CD14-positive monocyte (primary cell): Measurements from ENCODE around the gene CTNNB1. TPM values are rescaled to one million over a fixed set of nuclear protein-coding genes. Genes with fewer than 3 reads are reported as not detected.

ENCODE experiments used
- DNase-seq, 3 donors: peaks; one replicate each; pipeline ENCODE4 v3.0.0-alpha.2; 2011 to 2022
- H2AFZ ChIP-seq: 2 replicates; pipeline ENCODE4 v1.6.0; 2012; ENCODE audit warnings: mild to moderate bottlenecking, low read depth, low read length, inconsistent platforms; ENCODE audit not compliant: insufficient read depth, poor library complexity, severe bottlenecking
- H3K27ac ChIP-seq, 2 donors: 1 replicate in 1 of 2; 2 replicates in 1 of 2; pipeline ENCODE4 v1.5.1; 2012 to 2013; ENCODE audit warnings: low read length in 2 of 2, control low read depth in 1 of 2, inconsistent platforms in 1 of 2, low read depth in 1 of 2, mild to moderate bottlenecking in 1 of 2
- H3K27me3 ChIP-seq, 2 donors: one replicate each; pipeline versions ENCODE4 v1.6.0 to v1.6.1; 2011 to 2013; ENCODE audit warnings: low read length in 2 of 2; ENCODE audit not compliant: control insufficient read depth in 2 of 2, insufficient read depth in 2 of 2
- H3K36me3 ChIP-seq, 2 donors: replicated peaks in 1 of 2; 1 replicate in 1 of 2; 2 replicates in 1 of 2; pipeline versions ENCODE4 v1.5.1 to v1.6.1; 2012 to 2013; ENCODE audit warnings: low read length in 2 of 2, control low read depth in 1 of 2, inconsistent platforms in 1 of 2, mild to moderate bottlenecking in 1 of 2; ENCODE audit not compliant: insufficient read depth in 2 of 2, control insufficient read depth in 1 of 2
- H3K4me1 ChIP-seq, 2 donors: 1 replicate in 1 of 2; 2 replicates in 1 of 2; pipeline versions ENCODE4 v1.5.1 to v1.6.1; 2012 to 2013; ENCODE audit warnings: low read length in 2 of 2, control low read depth in 1 of 2, inconsistent platforms in 1 of 2, mild to moderate bottlenecking in 1 of 2, moderate library complexity in 1 of 2; ENCODE audit not compliant: insufficient read depth in 2 of 2, control insufficient read depth in 1 of 2
- H3K4me2 ChIP-seq: replicated peaks from 2 replicates; pipeline ENCODE3; 2012; ENCODE audit warnings: low read length, moderate library complexity, mild to moderate bottlenecking; ENCODE audit not compliant: poor library complexity, severe bottlenecking; ENCODE audit errors: extremely low read depth
- H3K4me3 ChIP-seq, 3 experiments: fragments of 200-600 bp in 1 of 3; sonication (generic) in 1 of 3; replicated peaks in 1 of 3; 1 replicate in 2 of 3; 2 replicates in 1 of 3; pipeline ENCODE4 v1.5.1; 2011 to 2013; ENCODE audit warnings: low read length in 3 of 3, mild to moderate bottlenecking in 3 of 3, control low read depth in 2 of 3, low read depth in 2 of 3, inconsistent platforms in 1 of 3, moderate library complexity in 1 of 3
- H3K79me2 ChIP-seq: 2 replicates; pipeline ENCODE4 v1.6.0; 2012; ENCODE audit warnings: mild to moderate bottlenecking, control low read depth, inconsistent platforms, low read length, moderate library complexity; ENCODE audit not compliant: insufficient read depth
- H3K9ac ChIP-seq: 2 replicates; pipeline ENCODE4 v1.6.0; 2017; ENCODE audit warnings: low read length, mild to moderate bottlenecking; ENCODE audit not compliant: insufficient read depth, poor library complexity, severe bottlenecking
- H3K9me3 ChIP-seq, 2 donors: replicated peaks in 1 of 2; 1 replicate in 1 of 2; 2 replicates in 1 of 2; pipeline versions ENCODE4 v1.5.1 to v1.6.1; 2012 to 2013; ENCODE audit warnings: low read length in 2 of 2, control low read depth in 1 of 2; ENCODE audit not compliant: control insufficient read depth in 1 of 2, insufficient read depth in 1 of 2
- H4K20me1 ChIP-seq: 2 replicates; pipeline ENCODE4 v1.6.0; 2012; ENCODE audit warnings: mild to moderate bottlenecking, low read length, control low read depth, moderate library complexity; ENCODE audit not compliant: insufficient read depth
- H3K27ac Mint-ChIP-seq, 7 donors: one replicate each; pipeline ENCODE4 v1.8.0; 2020; ENCODE audit warnings: mild to moderate bottlenecking in 7 of 7, mixed read lengths in 7 of 7, moderate library complexity in 6 of 7, inconsistent platforms in 2 of 7
- H3K27me3 Mint-ChIP-seq, 3 donors: one replicate each; pipeline ENCODE4 v1.8.0; 2021 to 2022; ENCODE audit warnings: low read depth in 3 of 3, mild to moderate bottlenecking in 3 of 3, mixed read lengths in 3 of 3, moderate library complexity in 3 of 3, inconsistent platforms in 1 of 3
- H3K36me3 Mint-ChIP-seq, 2 donors: one replicate each; pipeline ENCODE4 v1.8.0; 2020; ENCODE audit warnings: mixed read lengths in 2 of 2, inconsistent platforms in 1 of 2, mild to moderate bottlenecking in 1 of 2
- H3K4me1 Mint-ChIP-seq: one replicate; pipeline ENCODE4 v1.8.0; 2020; ENCODE audit warnings: mild to moderate bottlenecking, mixed read lengths
- H3K4me3 Mint-ChIP-seq, 2 donors: one replicate each; pipeline ENCODE4 v1.8.0; 2020; ENCODE audit warnings: mild to moderate bottlenecking in 2 of 2, mixed read lengths in 2 of 2, moderate library complexity in 1 of 2
- H3K9me3 Mint-ChIP-seq, 7 donors: one replicate each; pipeline ENCODE4 v1.8.0; 2020 to 2022; ENCODE audit warnings: mixed read lengths in 7 of 7, mild to moderate bottlenecking in 6 of 7, moderate library complexity in 6 of 7, inconsistent platforms in 2 of 7
- CTCF ChIP-seq: fragments of 200-600 bp; IDR thresholded peaks from one replicate; pipeline ENCODE4 v1.8.0; 2022; ENCODE audit warnings: antibody characterized with exemption, mild to moderate bottlenecking
- WGBS: methylation state at CpG from one replicate; pipeline ENCODE4 v1.1.5; 2013; ENCODE audit warnings: missing lambda C conversion rate; ENCODE audit not compliant: insufficient coverage; 5-methylcytosine and 5-hydroxymethylcytosine counted together
- intact Hi-C, 2 donors: fragments of 100-400 bp; cut with micrococcal nuclease; formaldehyde crosslinking; loops; one replicate each; pipeline versions ENCODE4 v1.15.0 to v1.15.1; 2023
- polyA plus RNA-seq, 3 donors: library from polyadenylated mRNA; depleted of rRNA in 1 of 3; unstranded in 2 of 3; stranded (reverse) in 1 of 3; fragments of 300-500 nt in 2 of 3; fragments of >200 nt in 1 of 3; fragmentation: Illumina TruSeq in 2 of 3; gene quantifications; 1 replicate in 2 of 3; 2 replicates in 1 of 3; pipeline ENCODE4 v1.2.3, GENCODE V29; 2012 to 2021

CTNNB1 gene
- polyA plus RNA-seq, 3 donors: 51.2 to 240 (median 54.3) TPM

DNA sequence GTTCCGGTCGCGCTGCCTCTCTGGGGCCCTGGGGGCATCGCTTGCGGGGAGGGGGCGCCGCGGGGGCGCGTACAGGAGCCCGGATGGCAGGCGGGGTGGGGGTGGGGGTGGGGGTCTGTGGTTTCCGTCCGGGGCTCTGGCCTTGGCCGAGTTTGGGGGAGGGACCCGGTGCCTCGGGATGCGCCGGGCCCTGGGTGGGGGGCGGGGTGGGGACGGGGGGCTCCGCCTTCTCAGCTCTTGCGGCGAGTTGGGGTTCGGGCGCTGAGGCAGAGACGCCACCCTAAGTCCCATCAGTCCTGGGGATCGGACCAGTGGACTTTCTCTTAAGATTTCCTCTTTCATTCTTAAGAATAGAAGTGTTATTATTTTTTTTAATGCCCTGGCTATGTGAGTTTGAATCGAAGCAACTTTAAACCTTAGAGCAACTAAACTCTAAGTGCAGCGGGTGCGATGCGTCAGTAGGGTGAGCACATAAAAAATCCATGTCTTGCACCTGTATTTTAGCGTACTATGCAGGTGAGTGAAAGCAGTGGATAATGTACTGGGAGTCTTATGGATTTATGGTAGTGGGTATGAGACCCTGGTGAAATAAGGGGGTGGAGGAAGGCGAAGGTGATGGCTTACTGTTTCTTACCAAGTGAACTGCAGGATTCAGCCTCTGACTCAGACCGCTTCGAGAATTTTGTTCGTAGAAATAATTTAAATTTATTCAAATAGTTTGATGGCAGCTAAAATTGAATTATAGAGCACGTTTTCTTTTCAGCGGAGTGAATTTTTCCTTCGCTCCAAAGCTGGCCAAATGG is 762 bp downstream of the CTNNB1 start:
- Histone ChIP-seq H3K4me1 (peaks cover 15 to 45% of the 10 kb centered on the region in 2 donors), H3K4me3 (peak overlapping the region; percentile 78 to 89 (median 89)), H2AFZ (no peak overlapping the region), H3K9ac (peak overlapping the region; percentile 98), H4K20me1 (peaks cover 51% of the 10 kb centered on the region), H3K36me3 (no peaks in the 10 kb centered on the region), H3K9me3 (no peaks in the 10 kb centered on the region), H3K27ac (peak overlapping the region; percentile 90 to 94), H3K79me2 (peaks cover 58% of the 10 kb centered on the region), H3K27me3 (no peaks in the 10 kb centered on the region), H3K4me2 (peak overlapping the region; percentile 91)
- Mint-ChIP-seq H3K9me3 (peaks cover 0 to 2% (median 0%) of the 10 kb centered on the region in 7 donors), H3K4me1 (peaks cover 45% of the 10 kb centered on the region), H3K36me3 (peaks cover 0 to 23% of the 10 kb centered on the region in 2 donors), H3K27me3 (no peaks in the 10 kb centered on the region), H3K27ac (peak overlapping the region; percentile 85 to 96 (median 93)), H3K4me3 (peak overlapping the region; percentile 93 to 98)
- peak; percentile 15 to 33 (median 20) for DNase-seq
- no peak for TF ChIP-seq CTCF
- 2% methylated on average over 12 of the region's 40 CpGs for WGBS
- intact Hi-C loops: loop anchor here (5.0 to 10.0 kb wide), 8 partner anchors 83 to 745 kb away; partner anchors contain the start of gene RPL14 (in 1 of the 2)

DNA sequence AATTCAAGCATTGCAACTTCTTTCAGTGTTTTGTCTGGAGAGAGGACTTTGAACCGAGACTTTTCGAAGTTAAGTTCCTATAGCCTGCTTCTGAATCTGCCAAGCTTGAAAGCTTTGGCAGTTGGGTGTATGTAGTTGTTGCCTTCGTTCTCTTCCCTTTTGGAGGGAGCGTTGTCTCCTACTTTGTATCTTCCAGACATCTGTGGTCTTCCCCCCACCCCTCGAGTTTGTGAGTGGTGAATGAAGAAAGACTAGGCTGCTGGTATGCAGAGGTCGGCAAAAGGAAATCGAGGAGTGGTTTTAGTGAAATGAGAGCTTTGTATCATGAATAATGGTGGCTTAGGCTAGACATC is 1.3 kb downstream of the CTNNB1 start:
- peak overlapping the region; percentile 98 for H3K9ac ChIP-seq
- H3K4me1 ChIP-seq: peaks cover 15 to 51% of the 10 kb centered on the region in 2 donors
- WGBS: 6% methylated on average over 2 of the region's 7 CpGs
- no peaks in the 10 kb centered on the region for H3K9me3 ChIP-seq
- peak overlapping the region; percentile 91 for H3K4me2 ChIP-seq
- Mint-ChIP-seq H3K9me3 (peaks cover 0 to 2% (median 0%) of the 10 kb centered on the region in 7 donors), H3K4me1 (peaks cover 50% of the 10 kb centered on the region), H3K27me3 (no peaks in the 10 kb centered on the region), H3K36me3 (peaks cover 4 to 23% of the 10 kb centered on the region in 2 donors), H3K27ac (peak overlapping the region; percentile 85 to 96 (median 93)), H3K4me3 (peak overlapping the region; percentile 93 to 98)
- no peak overlapping the region for H2AFZ ChIP-seq
- peak; percentile 32 to 52 (median 51) for DNase-seq
- no peaks in the 10 kb centered on the region for H3K36me3 ChIP-seq
- intact Hi-C loops: loop anchor here in 1 of 2 donors (10.0 kb wide), 1 partner anchor 226 kb away; no protein-coding TSS in a partner anchor
- peak overlapping the region; percentile 78 to 89 (median 89) for H3K4me3 ChIP-seq
- H3K27me3 ChIP-seq: no peaks in the 10 kb centered on the region
- peak overlapping the region in 1 of 2 donors; percentile 94 for H3K27ac ChIP-seq
- peaks cover 64% of the 10 kb centered on the region for H3K79me2 ChIP-seq
- H4K20me1 ChIP-seq: peaks cover 57% of the 10 kb centered on the region
- TF ChIP-seq CTCF: no peak
